Measurements from ENCODE around the gene LCN6.

Gene LCN6

GRCh38 chr9:136741883-136742571, 6.3 kb downstream of the LCN6 start:
- no peak for DNase-seq

- DNase-seq: no peak
Observed at GRCh38 chr9:136740971-136741882, 7.1 kb downstream of the LCN6 start.

- DNase-seq: no peak
Observed at GRCh38 chr9:136740491-136740890, 7.8 kb downstream of the LCN6 start.

GRCh38 chr9:136740069-136740468, 8.3 kb downstream of the LCN6 start:
- DNase-seq: no peak

DNA sequence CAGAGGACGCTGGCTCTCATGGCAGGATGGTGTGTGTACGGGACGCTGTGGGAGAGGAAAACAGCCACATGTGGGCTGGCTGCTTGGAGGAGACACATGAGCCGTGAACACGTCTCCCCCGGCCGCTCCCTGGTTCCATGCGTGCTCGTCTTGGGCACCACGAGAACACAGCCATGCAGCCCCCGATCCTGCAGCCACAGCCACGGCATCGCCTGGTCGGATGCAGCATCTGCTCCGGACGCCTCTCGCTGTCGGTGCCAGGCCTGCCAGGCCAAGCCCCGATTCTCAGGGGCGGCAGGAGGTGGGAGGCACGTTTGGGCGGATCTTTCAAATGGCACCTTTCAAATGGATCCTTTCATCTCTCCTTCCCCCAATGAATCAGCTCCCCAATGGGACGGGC, 8.8 kb downstream of the LCN6 start:
- no peak for DNase-seq

DNA sequence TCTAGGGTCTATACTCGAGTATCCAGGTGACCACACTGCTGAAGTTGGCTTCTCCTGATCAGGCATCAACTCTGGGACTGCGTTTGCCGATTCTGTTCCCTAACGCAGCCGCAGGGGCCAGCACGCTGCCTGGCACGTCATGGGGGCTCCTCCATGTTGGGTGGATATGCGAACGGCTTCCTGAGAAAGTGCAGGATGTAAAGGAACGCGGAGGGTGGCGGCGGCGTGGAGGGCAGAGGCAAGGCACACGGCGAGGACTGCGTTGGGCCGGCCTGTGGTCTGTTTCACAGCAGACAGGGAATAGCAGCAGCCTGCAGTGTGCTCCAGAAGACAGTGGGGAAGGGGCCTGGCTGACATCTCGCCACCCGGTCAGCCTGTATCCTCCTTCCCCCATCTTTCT, 9.4 kb downstream of the LCN6 start:
- no peak for DNase-seq

- DNase-seq: no peak
Observed at GRCh38 chr9:136735812-136736480, 12.4 kb downstream of the LCN6 start.

- no peak for DNase-seq
Observed at GRCh38 chr9:136734837-136735496, 13.4 kb downstream of the LCN6 start.

- no peak for DNase-seq
Observed at GRCh38 chr9:136733611-136734010, 14.7 kb downstream of the LCN6 start.

DNA sequence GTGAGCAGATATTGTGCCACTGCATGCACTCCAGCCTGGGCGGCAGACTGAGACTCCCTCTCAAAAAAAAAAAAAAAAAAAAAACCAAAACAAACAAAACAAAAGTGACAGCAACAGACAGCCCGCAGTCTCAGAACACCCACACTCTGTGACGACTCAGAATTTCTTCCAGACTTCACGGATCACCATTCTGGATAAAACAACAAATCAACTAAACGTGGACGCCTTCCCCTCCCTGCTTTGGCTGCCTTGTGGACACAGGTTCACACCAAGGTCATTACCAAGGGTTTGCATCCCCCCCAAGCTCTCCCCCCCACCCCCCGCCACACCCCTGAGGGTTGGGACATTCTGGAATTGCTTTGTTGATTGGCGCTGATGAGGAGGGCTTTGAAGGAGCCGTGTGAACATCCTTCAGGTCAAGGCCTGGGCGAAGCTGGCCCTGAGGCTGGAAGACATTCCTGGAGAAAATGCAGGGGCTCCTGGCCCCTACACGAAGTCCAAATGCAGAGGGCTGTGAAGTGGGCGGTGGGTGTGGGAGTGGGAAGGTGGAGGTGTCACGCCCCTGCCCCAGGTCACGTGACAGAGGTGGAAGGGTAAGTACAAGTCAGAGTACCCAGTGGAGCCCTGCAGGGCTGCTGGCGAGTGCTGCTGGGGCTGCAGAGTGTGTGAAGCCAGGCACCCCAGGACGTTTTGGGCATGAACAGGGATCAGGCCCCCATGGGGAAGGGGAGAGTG, 15.7 kb downstream of the LCN6 start:
- DNase-seq: no peak

- DNase-seq: no peak
Observed at GRCh38 chr9:136729926-136730325, 18.4 kb downstream of the LCN6 start.

- no peak for DNase-seq
Observed at GRCh38 chr9:136729144-136729543, 19.2 kb downstream of the LCN6 start.

- no peak for DNase-seq
Observed at GRCh38 chr9:136728548-136729123, 19.7 kb downstream of the LCN6 start.

DNA sequence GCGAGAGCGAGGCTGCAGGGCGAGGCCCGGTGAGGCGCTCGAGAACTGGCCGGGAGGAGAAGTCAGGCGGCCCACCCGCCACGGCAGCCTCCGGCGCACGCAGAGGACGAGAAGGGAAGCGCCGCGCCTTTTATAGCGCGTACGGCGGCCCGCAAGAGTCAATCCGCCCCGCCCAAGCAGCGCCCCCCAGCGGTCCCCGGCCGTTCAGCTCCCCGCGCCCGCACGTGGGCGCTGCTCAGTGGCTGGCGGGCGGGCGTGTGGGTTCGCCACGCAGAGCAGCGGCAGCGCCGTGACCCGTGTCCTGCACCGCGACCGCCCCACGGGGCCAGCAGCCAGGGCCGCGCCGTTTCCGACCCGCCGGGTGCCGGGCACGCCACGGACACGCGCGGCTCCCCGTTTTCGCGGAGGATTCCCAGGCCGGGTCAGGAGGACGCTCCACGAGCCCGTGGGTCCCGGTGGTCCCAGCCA, 20.2 kb downstream of the LCN6 start:
- peak; percentile 54 for DNase-seq

GRCh38 chr9:136726631-136727191, 21.6 kb downstream of the LCN6 start:
- DNase-seq: no peak

GRCh38 chr9:136726118-136726517, 22.2 kb downstream of the LCN6 start:
- DNase-seq: no peak

- no peak for DNase-seq
Observed at GRCh38 chr9:136725612-136726011, 22.7 kb downstream of the LCN6 start.

DNA sequence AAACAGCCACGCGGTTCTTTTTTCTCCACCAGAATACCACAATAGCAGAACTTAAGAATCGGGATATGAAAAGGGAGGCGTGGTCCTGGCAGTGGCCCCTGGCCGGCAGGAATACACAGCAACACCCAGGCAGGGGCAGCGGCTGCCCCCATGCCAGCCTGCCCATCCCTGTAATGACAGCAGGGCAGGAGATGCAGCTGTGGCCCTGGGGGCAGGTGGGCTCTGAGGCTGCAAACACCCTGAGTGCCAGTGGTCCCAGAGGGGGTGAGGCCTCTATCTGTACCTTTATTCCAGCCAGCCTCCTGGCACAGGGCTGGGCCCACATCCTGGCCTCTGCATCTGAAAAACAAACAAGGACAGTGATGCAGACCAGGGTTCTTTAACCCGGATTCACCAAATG, 23.6 kb downstream of the LCN6 start:
- no peak for DNase-seq

DNA sequence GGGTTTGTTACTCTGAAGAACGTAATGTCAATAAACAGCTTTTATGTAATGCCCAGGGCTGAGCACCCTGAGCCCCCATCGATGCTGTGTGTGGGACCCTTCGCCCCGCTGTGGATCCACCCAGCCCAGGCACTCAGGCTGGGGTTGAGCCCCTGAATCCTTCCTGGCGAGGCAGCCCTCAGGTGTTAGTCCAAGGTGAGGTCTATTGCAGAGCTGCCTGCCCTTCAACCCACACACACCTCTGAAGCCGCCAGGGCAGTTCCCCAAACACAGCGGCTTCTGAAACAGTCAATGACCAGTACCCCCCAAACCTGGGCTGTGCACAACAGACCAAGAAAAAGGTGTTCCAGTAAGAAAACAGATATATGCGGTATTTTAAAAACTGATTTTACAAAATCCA, 24.3 kb downstream of the LCN6 start:
- no peak for DNase-seq

DNA sequence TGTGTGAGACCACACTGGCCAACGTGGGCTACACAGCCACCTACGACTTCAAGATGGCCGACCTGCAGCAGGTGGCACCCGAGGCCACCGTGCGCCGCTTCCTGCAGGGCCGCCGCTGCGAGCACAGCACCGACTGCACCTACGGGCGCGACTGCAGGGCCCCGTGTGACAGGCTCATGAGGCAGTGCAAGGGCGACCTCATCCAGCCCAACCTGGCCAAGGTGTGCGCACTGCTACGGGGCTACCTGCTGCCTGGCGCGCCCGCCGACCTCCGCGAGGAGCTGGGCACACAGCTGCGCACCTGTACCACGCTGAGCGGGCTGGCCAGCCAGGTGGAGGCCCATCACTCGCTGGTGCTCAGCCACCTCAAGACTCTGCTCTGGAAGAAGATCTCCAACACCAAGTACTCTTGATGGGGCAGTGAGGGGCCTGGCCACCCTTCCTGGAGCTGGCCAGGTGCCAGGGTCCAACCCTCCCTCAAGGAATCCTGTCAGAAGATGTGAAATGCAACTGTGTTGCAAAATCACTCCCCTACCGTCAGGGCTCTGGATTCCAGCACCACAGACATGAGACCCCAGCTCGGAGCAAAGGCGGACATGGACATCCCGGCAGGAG, 24.9 kb downstream of the LCN6 start:
- no peak for DNase-seq

DNA sequence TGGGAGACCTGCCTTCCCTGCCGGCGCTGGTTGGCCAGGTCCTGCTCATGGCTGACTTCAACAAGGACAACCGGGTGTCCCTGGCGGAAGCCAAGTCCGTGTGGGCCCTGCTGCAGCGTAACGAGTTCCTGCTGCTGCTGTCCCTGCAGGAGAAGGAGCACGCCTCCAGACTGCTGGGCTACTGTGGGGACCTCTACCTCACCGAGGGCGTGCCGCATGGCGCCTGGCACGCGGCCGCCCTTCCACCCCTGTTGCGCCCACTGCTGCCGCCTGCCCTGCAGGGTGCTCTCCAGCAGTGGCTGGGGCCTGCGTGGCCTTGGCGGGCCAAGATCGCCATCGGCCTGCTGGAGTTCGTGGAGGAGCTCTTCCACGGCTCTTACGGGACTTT, 25.4 kb downstream of the LCN6 start:
- no peak for DNase-seq
